NCI-H345 treated with DMSO at 0.1 percent for 48 hours (cell line): Measurements from ENCODE around the gene SYNDIG1.

Experiments
- DNase-seq: peaks from one replicate; lab custom pipeline; 2025; ENCODE audit not compliant: unreplicated experiment; lab: John Stamatoyannopoulos, UW

Gene SYNDIG1

DNA sequence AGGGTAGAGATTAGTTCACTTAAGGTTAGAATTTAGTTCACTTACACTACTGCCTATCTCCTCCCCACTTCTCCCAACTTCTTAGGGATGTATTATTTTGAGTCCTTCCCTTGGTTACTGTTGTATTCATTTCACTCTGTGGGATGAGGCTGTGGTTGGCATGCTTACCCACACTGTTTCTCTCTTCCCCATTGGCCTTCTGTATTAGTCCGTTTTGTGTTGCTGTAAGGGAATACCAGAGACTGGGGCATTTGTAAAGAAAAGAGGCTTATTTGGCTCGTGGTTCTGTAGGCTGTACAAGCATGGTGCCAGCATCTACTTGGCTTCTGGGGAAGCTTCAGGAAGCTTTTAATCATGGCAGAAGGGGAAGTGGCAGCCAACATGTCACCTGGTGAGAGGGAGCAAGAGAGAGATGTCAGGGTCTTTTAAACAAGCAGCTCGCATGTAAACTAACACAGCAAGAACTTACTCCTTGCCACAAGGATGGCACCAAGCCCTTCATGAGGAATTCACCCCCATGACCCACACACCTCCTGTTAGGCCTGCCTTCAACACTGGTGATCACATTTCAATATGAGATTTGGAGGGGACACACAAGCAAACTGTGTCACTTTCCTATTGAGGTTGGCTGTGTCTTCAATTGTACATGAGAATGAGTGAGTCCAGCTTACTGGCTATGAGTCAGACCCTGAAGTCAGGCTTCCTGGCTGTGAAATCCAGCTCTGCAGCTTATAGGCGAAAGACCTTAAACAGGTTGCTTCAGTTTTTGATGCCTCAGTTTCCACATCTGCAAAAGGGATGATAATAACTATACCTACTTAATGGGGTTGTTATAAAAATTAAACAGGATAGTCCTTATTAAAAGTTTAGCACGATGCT lies 53.3 kb downstream of the SYNDIG1 start:
- no peak for DNase-seq

DNA sequence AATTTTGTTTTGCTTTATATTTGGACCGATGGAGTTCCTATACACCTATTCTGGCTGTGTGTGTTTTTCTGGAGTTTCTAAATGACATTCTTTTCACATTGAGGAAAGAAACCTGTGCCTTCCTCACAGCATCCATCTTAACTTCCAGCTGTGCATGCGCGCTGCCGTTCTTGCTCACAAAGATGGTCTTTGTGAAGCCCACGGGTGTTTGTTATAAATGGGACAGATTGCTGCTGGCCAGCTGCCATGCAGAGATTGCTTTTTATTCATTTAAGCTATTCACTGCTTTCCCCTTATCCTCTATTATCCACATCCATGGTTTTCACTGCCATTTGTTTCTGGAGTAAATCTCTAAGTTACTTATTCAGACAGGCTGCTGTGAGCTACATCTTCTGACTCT lies 54.2 kb downstream of the SYNDIG1 start:
- DNase-seq: no peak

DNA sequence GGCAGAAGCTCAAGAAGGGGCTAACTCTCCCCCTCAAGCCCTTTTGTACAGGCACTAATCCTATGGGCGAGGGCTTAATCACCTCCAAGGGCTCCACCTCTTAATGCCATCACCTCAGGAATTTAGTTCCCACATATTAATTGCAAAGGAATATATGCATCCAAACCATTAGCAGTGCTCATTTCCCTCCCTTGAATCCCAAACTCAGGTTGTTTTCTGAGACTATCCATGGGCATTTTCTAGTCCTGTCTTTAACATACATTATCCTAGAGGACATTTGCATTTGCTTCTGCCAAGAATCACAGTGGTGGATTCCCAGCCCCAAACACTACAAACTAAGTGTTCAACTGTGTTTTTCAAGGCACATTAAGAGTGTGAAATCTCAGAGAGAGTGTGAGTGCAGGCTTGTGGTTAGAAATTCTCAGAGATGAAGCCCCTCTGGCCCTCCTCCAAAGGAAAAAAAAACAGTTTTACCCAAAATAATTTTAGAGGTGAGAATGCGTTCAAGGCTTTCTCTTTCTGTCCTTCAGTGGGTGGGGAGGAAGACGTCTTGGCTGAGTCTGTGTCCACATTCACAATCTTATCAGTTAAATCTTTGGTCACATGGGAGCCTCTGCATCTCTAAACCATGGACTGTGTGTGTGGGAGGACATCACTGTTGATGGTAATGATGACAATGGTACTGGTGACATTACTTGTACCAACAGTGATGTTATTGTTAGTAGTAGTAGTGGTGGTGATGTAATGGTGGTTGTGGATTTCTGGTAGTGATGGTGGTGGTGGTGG lies 59.3 kb downstream of the SYNDIG1 start:
- DNase-seq: no peak

DNA sequence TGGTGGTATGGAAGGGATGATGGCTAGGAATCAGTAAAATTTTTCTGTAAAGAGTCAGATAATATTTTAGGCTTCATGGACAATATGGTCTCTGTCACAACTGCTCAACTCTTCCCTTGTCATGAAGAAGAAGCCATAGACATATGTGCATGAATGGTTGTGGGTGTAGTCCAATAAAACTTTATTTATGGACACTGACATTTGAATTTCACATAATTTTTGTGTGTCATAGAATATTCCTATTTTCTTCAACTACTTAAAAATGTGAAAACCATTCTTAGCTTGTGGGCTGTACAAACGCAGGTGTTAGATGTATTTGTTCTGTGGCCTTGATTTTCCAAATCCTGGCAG lies 59.9 kb downstream of the SYNDIG1 start:
- DNase-seq: no peak

DNA sequence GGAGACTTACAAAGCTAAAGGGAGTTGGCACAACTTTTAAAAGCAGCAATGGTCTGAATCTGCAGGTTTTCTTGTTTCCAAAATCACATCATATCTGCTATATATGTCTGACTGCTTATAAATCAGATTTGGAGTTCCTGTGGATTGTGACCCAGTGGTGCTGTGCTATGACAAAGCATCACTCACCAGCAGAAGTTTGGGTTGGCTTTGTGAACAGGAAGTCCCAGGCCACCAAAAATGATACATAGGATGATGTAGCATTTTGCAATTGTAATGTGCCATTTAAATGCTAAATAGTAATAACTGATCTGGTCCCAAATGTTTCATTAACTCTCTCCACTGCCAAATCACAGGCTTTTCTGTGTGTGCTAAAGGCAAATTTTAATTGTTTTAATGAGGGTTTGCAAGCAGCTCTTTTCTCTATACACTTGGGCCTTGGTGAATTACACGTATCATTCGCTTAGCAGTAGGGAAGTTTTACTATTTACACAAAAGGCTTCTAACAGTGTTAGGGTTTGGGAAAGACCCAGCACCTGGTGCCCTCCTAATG lies 60.8 kb downstream of the SYNDIG1 start:
- no peak for DNase-seq

DNA sequence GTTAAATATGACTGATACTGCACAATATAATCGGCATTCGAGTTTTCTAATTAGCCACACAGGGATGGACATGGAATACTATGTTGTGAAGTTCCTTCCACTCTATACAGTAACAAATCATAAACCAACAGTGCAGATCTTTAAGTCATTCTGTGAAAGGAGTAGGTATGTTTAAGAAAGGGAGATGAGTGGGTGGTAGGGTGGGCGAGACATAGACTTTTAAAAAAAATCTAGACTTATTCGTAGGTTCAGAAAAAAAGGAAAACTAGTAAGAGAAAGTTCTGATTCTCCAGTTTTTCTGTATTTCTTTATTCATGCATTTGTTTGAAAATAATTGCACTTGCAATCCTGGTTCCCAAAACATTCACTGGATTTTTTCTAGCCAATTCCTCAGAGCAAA lies 61.8 kb downstream of the SYNDIG1 start:
- no peak for DNase-seq

DNA sequence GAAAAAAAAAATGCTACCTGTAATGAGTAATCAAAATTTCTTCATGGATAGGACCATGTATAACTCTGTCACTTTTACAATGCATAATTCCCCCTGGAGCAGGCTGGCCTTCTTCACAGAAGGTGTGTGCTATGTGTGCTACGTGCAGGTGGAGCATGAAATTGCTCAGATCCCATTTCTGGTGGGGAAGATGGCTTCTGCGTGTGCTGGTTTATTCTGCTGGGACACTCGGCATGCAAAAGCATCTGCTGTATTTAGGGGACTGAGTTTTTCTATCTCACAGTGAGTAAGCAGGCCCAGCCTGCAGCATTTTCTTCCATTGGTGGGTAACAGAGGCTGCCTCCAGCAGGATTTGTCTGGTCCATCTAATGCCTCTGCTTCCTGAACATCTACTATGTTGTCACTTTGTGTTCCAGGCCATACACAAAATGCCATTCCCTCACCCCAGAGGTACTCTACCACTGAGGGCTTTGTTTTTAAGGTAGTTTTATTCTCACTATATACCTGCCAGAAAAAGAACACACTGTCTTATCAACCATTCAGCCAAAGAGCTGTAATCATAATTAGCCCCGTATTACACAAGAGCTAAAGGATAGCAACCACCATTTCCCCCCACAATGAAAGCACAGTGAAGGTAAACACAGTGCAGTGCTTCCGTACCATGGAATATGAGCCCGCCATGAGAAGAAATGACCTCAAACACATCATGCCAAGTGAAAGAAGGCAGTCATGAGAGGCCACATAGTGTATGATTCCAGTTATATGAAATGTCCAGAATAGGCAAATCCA lies 62.4 kb downstream of the SYNDIG1 start:
- no peak for DNase-seq

DNA sequence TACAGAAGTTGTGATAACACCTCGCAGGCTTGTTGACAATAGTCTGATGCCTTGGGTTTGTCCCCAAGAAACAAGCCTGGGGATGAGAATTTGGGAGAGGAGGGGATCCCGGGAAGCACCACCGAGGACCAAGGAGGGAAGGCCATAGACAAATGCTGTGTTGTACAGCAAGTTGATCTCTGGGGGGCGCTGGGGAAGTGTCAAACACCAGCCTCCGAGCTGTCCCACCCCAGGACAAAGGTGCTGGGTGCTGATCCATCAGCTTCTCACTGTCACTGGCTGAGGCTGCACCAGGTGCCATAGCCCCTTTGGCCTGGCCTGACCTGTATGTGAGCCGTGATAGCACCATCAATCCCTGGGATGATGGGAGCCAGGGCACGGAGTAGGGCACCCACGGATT lies 64.0 kb downstream of the SYNDIG1 start:
- no peak for DNase-seq

DNA sequence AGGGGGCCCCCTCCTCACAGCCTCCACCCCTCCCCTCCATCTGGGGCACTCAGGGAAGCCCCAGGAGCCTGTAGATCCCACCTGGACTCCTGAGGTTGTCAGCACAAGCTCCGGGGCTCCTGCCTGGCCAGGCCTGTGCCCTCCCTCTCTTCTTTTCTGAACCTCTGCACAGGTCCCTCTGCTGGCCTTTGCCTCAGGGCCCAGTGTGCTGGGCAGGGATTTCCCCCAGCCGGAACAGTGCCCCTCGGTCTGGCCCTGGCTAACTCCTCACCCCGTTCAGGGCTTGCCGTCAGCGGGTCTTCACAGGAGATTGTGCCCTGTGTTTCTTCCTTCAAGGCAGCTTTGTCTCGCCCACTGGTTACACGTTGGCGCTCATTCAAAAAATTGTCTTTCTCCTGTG lies 64.9 kb downstream of the SYNDIG1 start:
- DNase-seq: no peak

DNA sequence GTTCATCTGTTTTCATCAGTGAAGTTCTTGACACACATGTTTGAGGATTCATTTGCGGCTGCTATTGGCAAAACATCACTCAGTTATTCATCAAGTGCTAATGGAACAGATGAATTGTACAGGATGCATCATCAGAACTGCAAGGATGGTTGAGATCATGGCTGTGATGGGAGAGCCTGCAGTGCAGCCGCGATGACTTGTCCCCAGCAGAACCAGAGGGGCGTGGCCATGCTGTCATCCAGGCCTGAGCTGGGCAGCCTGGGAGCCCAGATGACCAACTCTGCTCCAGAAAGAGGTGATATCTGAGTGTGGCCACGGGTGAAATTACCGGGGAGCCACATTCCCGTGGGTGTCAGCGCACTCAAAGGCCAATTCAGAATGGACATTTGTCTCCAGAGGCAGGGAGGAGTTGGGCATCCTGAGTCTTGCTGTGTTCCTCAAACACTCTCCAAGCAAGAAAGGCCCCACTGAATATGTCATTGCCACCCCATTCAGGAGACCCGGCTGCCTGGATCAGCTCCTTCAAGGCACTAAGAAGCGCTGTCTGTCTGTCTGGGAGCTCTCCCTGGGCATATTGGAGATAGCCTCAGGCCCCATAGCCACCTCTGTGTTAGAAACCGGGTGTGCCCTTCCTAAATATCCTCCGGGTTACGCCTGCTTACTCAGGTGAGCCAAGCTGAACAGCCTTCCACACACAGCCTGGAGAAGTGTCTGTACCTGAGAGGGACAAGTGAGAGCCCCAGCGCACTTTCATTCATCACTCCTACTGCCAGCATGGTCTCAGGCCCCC lies 66.7 kb downstream of the SYNDIG1 start:
- DNase-seq: no peak

DNA sequence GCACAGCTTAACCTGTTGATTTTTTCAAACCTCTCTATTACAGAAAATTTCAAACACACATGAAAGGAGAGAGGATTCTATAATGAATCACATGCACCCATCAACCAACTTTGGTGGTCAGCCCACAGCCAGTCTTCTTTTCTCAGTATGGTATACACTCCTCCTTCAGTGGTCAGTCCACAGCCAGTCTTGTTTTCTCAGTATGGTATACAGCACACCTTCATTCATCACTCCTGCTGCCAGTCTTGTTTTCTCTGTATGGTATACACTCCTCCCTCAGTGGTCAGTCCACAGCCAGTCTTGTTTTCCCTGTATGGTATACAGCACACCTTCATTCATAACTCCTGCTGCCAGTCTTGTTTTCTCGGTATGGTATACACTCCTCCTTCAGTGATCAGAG lies 67.8 kb downstream of the SYNDIG1 start:
- no peak for DNase-seq

DNA sequence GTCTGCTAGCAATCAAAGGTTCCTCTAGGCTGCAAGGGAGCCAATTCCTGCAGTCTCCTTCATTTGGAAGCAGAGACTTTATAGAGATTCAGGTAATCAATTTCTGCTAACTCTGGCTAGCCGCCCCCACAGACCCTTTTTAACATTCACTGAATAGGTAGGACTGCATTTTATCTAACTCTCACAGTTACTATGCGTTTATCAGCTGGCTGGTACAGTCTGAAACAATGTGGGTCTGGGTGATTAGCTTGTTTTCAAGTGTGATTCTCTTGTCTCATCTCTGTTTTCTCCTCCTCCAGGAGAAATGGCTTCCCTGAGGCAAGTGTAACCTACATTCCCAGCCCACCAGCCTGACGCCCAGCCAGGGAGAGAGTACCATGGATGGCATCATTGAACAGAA lies 73.3 kb downstream of the SYNDIG1 start:
- no peak for DNase-seq

DNA sequence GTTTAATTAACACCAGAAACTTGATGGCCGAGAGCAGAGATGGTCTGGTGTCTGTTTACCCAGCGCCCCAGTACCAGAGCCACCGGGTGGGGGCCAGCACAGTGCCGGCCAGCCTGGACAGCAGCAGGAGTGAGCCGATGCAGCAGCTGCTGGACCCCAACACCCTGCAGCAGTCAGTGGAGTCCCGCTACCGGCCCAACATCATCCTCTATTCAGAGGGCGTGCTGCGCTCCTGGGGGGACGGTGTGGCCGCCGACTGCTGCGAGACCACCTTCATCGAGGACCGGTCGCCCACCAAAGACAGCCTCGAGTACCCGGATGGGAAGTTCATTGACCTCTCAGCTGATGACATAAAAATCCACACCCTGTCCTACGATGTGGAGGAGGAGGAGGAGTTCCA lies 73.7 kb downstream of the SYNDIG1 start:
- DNase-seq: no peak

DNA sequence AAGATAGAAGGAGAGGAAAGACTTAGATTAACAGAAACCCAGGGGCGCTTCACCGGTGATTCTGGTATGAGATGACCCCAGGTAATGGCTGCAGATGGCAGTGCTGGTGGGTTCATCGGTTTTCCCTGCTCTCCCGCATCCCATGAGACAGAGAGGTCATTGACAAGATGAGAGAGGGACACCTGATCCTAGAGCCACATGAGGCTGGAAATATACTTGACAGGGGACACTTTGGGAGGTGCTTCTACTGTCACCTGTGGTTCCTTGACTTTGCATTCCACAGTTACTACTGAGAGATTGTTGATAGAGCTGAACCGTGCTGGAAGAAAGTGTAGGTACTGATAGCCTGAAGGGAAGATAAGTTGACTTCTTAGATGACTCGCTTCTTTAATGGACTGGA lies 74.3 kb downstream of the SYNDIG1 start:
- no peak for DNase-seq

DNA sequence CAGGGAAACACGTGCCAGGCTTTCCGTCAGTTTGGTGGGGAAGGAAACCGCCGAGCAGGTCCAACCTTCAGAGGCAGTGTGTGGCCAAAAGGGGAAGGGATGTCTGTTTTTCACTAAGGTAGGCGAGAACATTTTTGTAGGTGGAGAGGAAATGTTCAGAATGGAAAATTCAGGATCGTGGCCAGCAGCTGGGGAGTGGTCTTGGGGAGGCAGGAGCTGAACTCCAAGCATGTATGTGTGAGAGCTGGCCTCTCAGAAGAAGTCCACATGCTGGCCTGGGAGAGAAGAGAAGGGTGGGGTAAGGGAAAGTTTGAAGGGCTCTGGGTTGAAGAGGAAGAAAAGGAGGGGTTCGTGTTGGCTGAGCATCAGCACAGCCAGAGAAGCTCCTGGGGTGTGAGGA lies 74.9 kb downstream of the SYNDIG1 start:
- no peak for DNase-seq

DNA sequence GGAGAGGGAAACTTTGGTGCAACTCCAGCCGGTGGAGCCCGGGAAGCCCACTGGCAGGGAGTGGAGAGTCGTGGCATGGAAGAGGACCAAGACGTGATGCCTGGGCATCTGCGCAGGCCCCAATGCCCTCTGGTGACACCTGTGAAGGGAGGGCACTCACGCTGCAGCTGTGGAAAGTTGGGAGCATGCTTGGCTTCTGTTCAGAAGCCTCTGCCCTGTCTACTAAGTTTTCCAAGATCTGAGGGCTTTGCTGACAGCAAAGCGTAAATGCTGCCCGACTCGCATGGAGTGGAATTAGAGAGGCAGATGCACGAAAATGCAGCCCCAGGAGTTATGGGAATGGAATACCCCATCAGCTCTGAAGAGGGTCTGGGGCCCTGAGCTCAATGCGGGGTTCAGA lies 75.7 kb downstream of the SYNDIG1 start:
- DNase-seq: no peak

DNA sequence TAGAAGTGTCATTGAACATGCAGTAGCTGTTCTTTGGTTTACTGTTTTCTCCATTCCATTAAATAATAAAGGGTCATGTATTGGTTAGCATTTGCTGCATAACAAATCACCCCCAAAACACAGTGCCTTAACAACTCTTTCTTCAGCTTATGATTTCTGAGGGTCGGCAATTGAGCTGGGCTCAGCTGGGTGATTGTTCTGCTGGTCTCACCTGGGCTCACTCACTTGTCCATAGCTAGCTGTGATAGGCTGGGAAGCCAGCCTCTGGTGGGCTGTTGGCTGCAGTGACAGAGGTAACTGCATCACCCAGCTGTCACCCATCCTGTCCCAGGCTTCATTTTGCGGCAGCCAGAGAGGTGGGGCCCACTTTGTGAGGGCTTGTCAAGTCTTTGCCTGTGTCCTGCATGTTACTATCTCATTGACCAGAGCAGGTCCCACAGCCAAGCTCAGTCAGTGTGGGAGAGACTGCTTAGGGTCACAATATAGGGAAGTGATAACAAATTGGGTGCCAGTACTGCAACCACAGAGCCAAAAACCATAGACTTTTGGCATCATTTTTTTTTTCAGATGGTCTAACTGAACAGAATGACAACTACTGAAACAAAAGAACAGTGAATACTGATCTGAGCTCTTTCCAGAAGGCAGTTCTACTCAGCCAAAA lies 76.9 kb downstream of the SYNDIG1 start:
- DNase-seq: no peak

DNA sequence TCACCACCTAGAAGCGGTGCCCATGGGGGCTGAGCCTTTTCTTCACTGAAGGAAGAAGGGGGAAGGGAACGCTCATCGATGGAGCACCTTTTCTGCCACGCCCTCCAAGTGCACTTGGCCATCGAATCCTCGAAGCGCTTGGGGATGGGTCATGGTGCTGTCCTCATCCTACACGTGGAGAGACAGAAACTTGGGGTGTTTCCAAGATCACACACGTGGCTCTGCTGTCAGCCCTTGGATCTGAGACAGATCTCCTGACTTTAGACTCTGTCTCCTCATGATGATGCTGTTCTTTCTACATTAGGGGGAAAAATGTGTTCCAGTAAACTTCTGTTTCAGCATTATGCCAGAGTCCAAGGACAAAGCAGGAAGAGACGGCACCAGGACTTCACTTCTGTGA lies 78.5 kb downstream of the SYNDIG1 start:
- DNase-seq: no peak

DNA sequence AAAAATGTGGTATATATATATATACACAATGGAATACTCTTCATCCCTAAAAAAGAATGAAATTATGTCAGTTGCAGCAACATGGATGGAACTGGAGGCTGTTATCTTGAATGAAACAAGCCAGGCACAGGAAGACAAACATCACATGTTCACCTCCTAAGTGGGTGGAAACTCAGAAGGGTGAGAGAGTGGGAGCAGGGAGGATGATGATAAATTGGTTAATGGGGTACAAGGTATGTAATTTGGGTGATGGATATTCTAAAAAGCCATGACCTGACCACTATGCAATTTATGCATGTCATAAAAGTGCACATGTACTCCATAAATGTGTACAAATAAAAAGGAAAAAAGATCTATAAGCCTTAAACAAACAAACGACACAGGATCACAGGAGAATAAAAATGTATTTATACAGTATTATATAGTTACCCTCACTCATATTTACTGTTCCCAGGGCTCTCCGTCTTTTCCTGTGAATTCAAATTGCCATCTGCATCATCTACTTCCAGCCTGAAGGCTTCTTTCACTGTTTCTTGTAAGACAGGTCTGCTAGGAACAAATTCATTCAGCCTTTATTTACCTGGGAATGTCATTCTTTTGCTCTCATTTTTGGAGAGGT lies 89.8 kb downstream of the SYNDIG1 start:
- no peak for DNase-seq
